Neuronal stem cell (in vitro differentiated cells): Measurements from ENCODE around the gene ZC3H10.

Experiments used
- DNase-seq: peaks from one replicate; pipeline ENCODE4 v3.0.0-alpha.2; 2013; ENCODE audit warnings: low spot score
- H2AFZ ChIP-seq: one replicate; pipeline ENCODE4 v1.6.1; 2013; ENCODE audit warnings: mild to moderate bottlenecking, low read length, inconsistent platforms
- H2AK5ac ChIP-seq: 2 replicates; pipeline ENCODE4 v1.6.1; 2013; ENCODE audit warnings: low read depth, mild to moderate bottlenecking, inconsistent platforms, low read length, moderate library complexity, mixed read lengths
- H2BK120ac ChIP-seq: 2 replicates; pipeline ENCODE4 v1.6.1; 2013; ENCODE audit warnings: low read depth, mild to moderate bottlenecking, inconsistent platforms, low read length, moderate library complexity, mixed read lengths
- H2BK12ac ChIP-seq: one replicate; pipeline ENCODE4 v1.6.1; 2013; ENCODE audit warnings: low read length, inconsistent platforms
- H2BK15ac ChIP-seq: 2 replicates; pipeline ENCODE4 v1.6.1; 2013; ENCODE audit warnings: mild to moderate bottlenecking, low read length, inconsistent platforms, mixed read lengths
- H2BK5ac ChIP-seq: one replicate; pipeline ENCODE4 v1.6.1; 2013; ENCODE audit warnings: inconsistent platforms, mild to moderate bottlenecking, low read length, moderate library complexity
- H3K14ac ChIP-seq: one replicate; pipeline ENCODE4 v1.6.1; 2013; ENCODE audit warnings: low read length, inconsistent platforms
- H3K18ac ChIP-seq: 2 replicates; pipeline ENCODE4 v1.6.1; 2013; ENCODE audit warnings: low read length, inconsistent platforms
- H3K23ac ChIP-seq: 2 replicates; pipeline ENCODE4 v1.6.1; 2013; ENCODE audit warnings: low read depth, mild to moderate bottlenecking, mixed read lengths, low read length, inconsistent platforms; ENCODE audit not compliant: poor library complexity
- H3K27ac ChIP-seq: replicated peaks from 3 replicates; pipeline ENCODE4 v1.5.1; 2013; ENCODE audit warnings: low read length, inconsistent platforms
- H3K27me3 ChIP-seq, 3 experiments: 2 replicates each; pipeline ENCODE4 v1.6.1; 2013; ENCODE audit warnings: low read length in 3 of 3, mild to moderate bottlenecking in 2 of 3, inconsistent platforms in 1 of 3, low read depth in 1 of 3, mixed read lengths in 1 of 3, moderate library complexity in 1 of 3; ENCODE audit not compliant: control insufficient read depth in 3 of 3, insufficient read depth in 3 of 3
- H3K36me3 ChIP-seq, 2 donors: replicated peaks in 1 of 2; 2 replicates each; pipeline ENCODE4 v1.6.1; 2013; ENCODE audit warnings: low read length in 2 of 2; ENCODE audit not compliant: control insufficient read depth in 2 of 2, insufficient read depth in 2 of 2
- H3K4ac ChIP-seq: 2 replicates; pipeline ENCODE4 v1.6.1; 2013; ENCODE audit warnings: inconsistent platforms, mild to moderate bottlenecking, low read length, moderate library complexity
- H3K4me1 ChIP-seq, 2 donors: 1 replicate in 1 of 2; 2 replicates in 1 of 2; pipeline ENCODE4 v1.6.1; 2013; ENCODE audit warnings: low read length in 2 of 2, low read depth in 1 of 2; ENCODE audit not compliant: control insufficient read depth in 2 of 2, insufficient read depth in 1 of 2
- H3K4me2 ChIP-seq: one replicate; pipeline ENCODE4 v1.6.1; 2013; ENCODE audit warnings: mild to moderate bottlenecking, low read length, inconsistent platforms; ENCODE audit not compliant: insufficient read depth, poor library complexity, severe bottlenecking
- H3K4me3 ChIP-seq, 2 donors: 2 replicates each; pipeline ENCODE4 v1.5.1; 2013; ENCODE audit warnings: low read length in 2 of 2, mild to moderate bottlenecking in 2 of 2, inconsistent platforms in 1 of 2, moderate library complexity in 1 of 2
- H3K79me1 ChIP-seq: one replicate; pipeline ENCODE4 v1.6.1; 2013; ENCODE audit warnings: low read depth, mild to moderate bottlenecking, inconsistent platforms, low read length, moderate library complexity
- H3K9ac ChIP-seq: one replicate; pipeline ENCODE4 v1.6.1; 2013; ENCODE audit warnings: mild to moderate bottlenecking, low read depth, low read length, inconsistent platforms; ENCODE audit not compliant: poor library complexity
- H3K9me3 ChIP-seq, 2 donors: replicated peaks in 1 of 2; 2 replicates each; pipeline versions ENCODE3 to v1.6.1; 2013; ENCODE audit warnings: low read length in 2 of 2, mild to moderate bottlenecking in 2 of 2, inconsistent platforms in 1 of 2, low read depth in 1 of 2, mixed read lengths in 1 of 2, moderate library complexity in 1 of 2; ENCODE audit not compliant: control insufficient read depth in 2 of 2, insufficient read depth in 1 of 2
- H4K8ac ChIP-seq: one replicate; pipeline ENCODE4 v1.6.1; 2013; ENCODE audit warnings: low read depth, mild to moderate bottlenecking, inconsistent platforms, low read length, moderate library complexity
- H4K91ac ChIP-seq: one replicate; pipeline ENCODE4 v1.6.1; 2013; ENCODE audit warnings: low read length, low read depth, mild to moderate bottlenecking, inconsistent platforms; ENCODE audit not compliant: poor library complexity
- WGBS, 2 donors: extraction: QIAGEN DNeasy Blood & Tissue Kit; methylation state at CpG; one replicate each; pipeline ENCODE4 v1.1.7; 2013; ENCODE audit warnings: missing lambda C conversion rate in 2 of 2, mixed read lengths in 1 of 2; ENCODE audit not compliant: insufficient read length in 2 of 2, insufficient replicate concordance in 1 of 2; ENCODE audit errors: extremely low coverage in 2 of 2; 5-methylcytosine and 5-hydroxymethylcytosine counted together

ZC3H10 gene

DNA sequence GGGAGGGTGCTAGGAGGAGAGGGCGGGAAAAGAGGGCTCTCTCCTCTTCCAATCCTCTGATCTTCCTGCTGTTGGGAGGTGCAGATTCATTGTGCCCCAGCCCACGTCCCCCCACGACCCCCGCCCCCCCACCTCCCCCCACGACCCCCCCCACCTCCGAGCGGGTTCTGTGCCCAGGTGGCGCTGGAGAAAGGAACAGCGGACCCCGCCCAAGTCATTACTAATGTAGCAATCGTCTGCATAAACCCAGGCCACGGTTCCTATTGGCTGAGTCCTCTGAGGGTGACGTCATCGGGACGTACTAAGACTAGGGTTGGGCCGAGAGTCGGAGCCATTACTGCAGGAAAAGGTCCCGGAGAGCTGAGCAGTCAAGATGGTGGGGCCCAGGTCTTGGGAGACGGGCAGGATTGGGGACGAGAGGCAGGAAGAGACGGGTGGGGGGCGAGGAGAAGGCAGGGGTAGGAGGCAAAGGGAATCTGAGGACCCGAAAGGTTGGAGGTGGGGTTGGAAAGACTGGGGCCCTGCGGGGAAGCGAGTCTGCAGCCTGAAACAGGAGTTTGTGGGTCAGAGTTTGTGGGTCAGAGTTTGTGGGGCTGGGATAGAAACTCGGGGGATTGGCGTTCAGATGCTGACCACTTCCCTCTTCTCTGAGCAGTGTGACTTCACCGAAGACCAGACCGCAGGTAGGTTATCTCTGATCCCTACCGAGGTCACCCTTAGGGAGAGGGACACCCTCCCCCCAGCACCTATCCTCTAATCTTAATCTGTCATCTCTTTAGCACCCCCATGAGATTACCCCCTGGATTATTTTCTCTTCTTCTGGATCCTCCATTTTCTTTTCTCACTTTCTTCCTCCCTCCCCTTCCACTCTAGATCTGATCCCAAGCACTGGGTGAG, 40.2 kb downstream of the ZC3H10 start, which contains the start of gene MYL6:
MYL6 (plus strand) TSS at position 331 of the 897 bp plus-strand sequence; CDS start at position 374, 43 bp downstream.
- Histone ChIP-seq H3K27me3 (no peaks in the 10 kb centered on the region), H2BK120ac (no peak within 1 kb of the TSS), H2BK5ac (peak within 1 kb of the TSS; percentile 62), H3K27ac (peak within 1 kb of the TSS; percentile 96), H3K4me1 (peaks cover 31 to 40% of the 10 kb centered on the region in 2 donors), H3K79me1 (no peaks in the 10 kb centered on the region), H3K4me2 (peak within 1 kb of the TSS; percentile 60), H2BK12ac (no peak within 1 kb of the TSS), H2AFZ (peak within 1 kb of the TSS; percentile 66), H3K4me3 (peak within 1 kb of the TSS; percentile 85 to 91), H2BK15ac (peak within 1 kb of the TSS; percentile 71), H3K36me3 (peaks cover 38 to 57% of the 10 kb centered on the region in 2 donors), H3K9ac (peak within 1 kb of the TSS; percentile 90), H3K18ac (peak within 1 kb of the TSS; percentile 95), H3K23ac (peak within 1 kb of the TSS; percentile 99), H3K9me3 (no peaks in the 10 kb centered on the region), H4K91ac (no peak within 1 kb of the TSS), H4K8ac (no peak within 1 kb of the TSS), H3K4ac (peak within 1 kb of the TSS; percentile 53), H3K14ac (peak within 1 kb of the TSS; percentile 11), H2AK5ac (peak within 1 kb of the TSS; percentile 65)
- peak; percentile 93 for DNase-seq
- no CpG with 5 or more reads among the region's 30 CpGs for WGBS, 2 donors

DNA sequence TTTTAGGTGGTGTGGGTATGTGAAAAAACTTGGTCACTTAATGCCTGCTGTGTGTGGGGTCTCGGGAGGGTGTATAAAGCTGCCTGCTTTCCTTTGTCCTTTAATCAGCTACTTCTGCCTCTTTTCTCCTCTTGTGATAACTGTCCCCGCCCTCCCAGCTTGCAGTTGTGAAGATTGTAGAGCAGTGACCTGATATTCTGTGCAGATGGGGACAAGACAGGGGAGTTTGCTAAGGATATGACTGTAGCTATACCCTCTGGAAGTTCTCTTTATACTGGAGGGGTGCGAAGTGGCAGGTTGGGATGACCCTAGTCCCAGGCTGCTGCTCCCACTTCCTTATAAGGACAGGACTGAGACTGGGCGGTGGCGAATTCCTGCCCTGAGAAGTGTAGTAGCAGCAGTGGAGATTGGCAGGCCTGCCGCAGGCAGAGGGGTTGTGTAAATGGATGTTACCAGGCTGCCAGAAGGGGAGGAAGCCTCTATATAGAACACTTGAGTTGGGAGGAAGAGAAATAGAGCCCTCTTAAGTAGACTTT, 40.9 kb downstream of the ZC3H10 start:
- Histone ChIP-seq H3K23ac (no peak overlapping the region), H2BK12ac (no peak overlapping the region), H3K4me2 (peak overlapping the region; percentile 53), H3K4ac (no peak overlapping the region), H2AFZ (no peak overlapping the region), H2BK15ac (no peak overlapping the region), H3K9me3 (no peaks in the 10 kb centered on the region), H4K8ac (no peak overlapping the region), H2AK5ac (no peak overlapping the region), H3K14ac (no peak overlapping the region), H3K27me3 (no peaks in the 10 kb centered on the region), H2BK120ac (no peak overlapping the region), H2BK5ac (no peak overlapping the region), H3K36me3 (peaks cover 41 to 65% of the 10 kb centered on the region in 2 donors), H3K4me3 (peak overlapping the region; percentile 85 to 91), H3K79me1 (no peaks in the 10 kb centered on the region), H3K9ac (no peak overlapping the region), H3K18ac (no peak overlapping the region), H3K27ac (peak overlapping the region; percentile 68), H3K4me1 (peaks cover 27 to 40% of the 10 kb centered on the region in 2 donors), H4K91ac (no peak overlapping the region)
- peak; percentile 46 for DNase-seq
- no CpG with 5 or more reads among the region's 6 CpGs for WGBS, 2 donors

DNA sequence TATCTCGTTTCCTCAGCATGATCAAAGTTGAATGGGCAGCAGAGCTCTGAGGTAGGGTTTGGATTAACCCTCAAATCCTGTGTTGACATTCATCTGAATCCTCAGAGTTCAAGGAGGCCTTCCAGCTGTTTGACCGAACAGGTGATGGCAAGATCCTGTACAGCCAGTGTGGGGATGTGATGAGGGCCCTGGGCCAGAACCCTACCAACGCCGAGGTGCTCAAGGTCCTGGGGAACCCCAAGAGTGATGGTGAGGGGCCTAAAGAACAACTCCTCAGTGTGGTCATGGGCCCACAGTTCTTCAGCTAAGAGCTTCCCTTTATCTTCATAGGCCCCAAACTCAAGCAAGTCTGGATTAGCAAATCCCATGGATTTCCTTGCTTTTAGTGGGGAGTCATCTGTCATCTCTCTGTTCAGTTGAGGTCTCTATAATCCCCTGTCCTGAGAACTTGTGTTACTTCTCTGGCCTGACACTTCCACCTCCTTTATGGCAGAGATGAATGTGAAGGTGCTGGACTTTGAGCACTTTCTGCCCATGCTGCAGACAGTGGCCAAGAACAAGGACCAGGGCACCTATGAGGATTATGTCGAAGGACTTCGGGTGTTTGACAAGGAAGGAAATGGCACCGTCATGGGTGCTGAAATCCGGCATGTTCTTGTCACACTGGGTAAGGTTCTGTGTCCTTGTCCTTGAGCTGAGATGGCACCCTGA, 41.6 kb downstream of the ZC3H10 start:
- no peak for DNase-seq
- H2BK120ac ChIP-seq: no peak overlapping the region
- H2BK12ac ChIP-seq: no peak overlapping the region
- no peak overlapping the region for H2AFZ ChIP-seq
- H3K79me1 ChIP-seq: no peaks in the 10 kb centered on the region
- H3K14ac ChIP-seq: no peak overlapping the region
- peak overlapping the region; percentile 85 to 91 for H3K4me3 ChIP-seq
- no CpG with 5 or more reads among the region's 8 CpGs for WGBS, 2 donors
- H3K9ac ChIP-seq: peak overlapping the region; percentile 5
- no peak overlapping the region for H4K8ac ChIP-seq
- H3K18ac ChIP-seq: no peak overlapping the region
- peak overlapping the region; percentile 1 for H3K27ac ChIP-seq
- peaks cover 27 to 40% of the 10 kb centered on the region in 2 donors for H3K4me1 ChIP-seq
- peak overlapping the region; percentile 53 for H3K4me2 ChIP-seq
- H2BK15ac ChIP-seq: no peak overlapping the region
- H4K91ac ChIP-seq: no peak overlapping the region
- no peak overlapping the region for H2BK5ac ChIP-seq
- peaks cover 42 to 70% of the 10 kb centered on the region in 2 donors for H3K36me3 ChIP-seq
- H3K27me3 ChIP-seq: no peaks in the 10 kb centered on the region
- no peak overlapping the region for H3K4ac ChIP-seq
- no peaks in the 10 kb centered on the region for H3K9me3 ChIP-seq
- no peak overlapping the region for H2AK5ac ChIP-seq
- H3K23ac ChIP-seq: no peak overlapping the region
